Measurements from ENCODE around the gene THAP7. TPM values are rescaled to one million over a fixed set of nuclear protein-coding genes. Genes with fewer than 3 reads are reported as not detected.

The THAP7 gene
- total and polyA plus RNA-seq, 2 of the 13 experiments (the other 11 are each of a cell fraction or from before 2014, with no cell fraction given) = 13.0 to 25.5 TPM

DNA sequence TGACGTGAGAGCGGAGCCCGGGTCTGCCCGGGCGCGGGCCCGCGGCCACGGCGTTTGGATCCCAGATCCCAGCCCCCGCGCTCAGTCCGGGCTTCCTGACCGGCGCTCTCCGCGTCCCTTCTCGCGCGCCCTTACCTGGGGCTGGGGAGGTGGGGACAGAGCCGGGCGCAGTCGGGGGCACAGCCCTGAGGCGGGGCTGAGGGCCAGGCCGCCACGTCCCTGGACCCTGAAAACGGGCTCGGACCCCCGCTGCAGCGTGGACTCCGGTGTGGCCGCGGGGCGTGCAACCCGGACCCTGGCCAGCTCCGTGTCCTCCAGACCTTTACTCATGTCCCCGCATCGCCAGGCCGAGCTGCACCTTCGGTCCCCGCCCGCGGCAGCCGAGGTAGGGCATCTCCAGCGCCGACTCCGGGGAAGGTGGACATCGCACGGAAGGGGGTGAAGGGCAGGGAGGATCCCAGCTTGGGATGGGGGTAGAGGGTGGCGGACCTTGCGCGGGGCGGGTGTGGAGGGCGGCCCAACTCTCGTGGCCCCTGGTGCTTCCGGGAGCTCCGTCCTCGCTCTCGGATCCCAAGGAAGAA lies 44.7 kb downstream of the THAP7 start (continued):
- TF ChIP-seq, protein P1, sequence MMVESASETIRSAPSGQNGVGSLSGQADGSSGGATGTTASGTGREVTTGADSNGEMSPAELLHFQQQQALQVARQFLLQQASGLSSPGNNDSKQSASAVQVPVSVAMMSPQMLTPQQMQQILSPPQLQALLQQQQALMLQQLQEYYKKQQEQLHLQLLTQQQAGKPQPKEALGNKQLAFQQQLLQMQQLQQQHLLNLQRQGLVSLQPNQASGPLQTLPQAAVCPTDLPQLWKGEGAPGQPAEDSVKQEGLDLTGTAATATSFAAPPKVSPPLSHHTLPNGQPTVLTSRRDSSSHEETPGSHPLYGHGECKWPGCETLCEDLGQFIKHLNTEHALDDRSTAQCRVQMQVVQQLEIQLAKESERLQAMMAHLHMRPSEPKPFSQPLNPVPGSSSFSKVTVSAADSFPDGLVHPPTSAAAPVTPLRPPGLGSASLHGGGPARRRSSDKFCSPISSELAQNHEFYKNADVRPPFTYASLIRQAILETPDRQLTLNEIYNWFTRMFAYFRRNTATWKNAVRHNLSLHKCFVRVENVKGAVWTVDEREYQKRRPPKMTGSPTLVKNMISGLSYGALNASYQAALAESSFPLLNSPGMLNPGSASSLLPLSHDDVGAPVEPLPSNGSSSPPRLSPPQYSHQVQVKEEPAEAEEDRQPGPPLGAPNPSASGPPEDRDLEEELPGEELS (CRISPR knock-in tag; IDR thresholded peaks at IDR 0.05) = peak; percentile 38; the same call in 1 of the 2 replicates
- no peak for TF ChIP-seq ZNF883 (CRISPR knock-in tag; IDR thresholded peaks at IDR 0.05; ENCODE audit: not compliant biosample characterization)
- TF ChIP-seq SRSF1 (optimal IDR thresholded peaks at IDR 0.05; ENCODE audit: low read depth, low read length) = peak; percentile 44
- TF ChIP-seq ETV5 (CRISPR knock-in tag; IDR thresholded peaks at IDR 0.05; ENCODE audit: borderline replicate concordance) = 0 out of 2 replicates have a peak, but pooled peaks have one; percentile 10
- peak; percentile 3; the same call in 1 of the 2 replicates for TF ChIP-seq PHF20 (CRISPR knock-in tag; IDR thresholded peaks at IDR 0.05)
- TF ChIP-seq MEIS2 (CRISPR knock-in tag; IDR thresholded peaks at IDR 0.05) = 0 out of 2 replicates have a peak, but pooled peaks have one; percentile 40
- peak; percentile 64; the same call in 1 of the 2 replicates for TF ChIP-seq ZNF333 (CRISPR knock-in tag; IDR thresholded peaks at IDR 0.05; ENCODE audit: borderline replicate concordance)
- TF ChIP-seq REPIN1 (CRISPR knock-in tag; IDR thresholded peaks at IDR 0.05; ENCODE audit: borderline replicate concordance, low read depth) = peak; percentile 50; the same call in 1 of the 2 replicates
- no peak for TF ChIP-seq ZNF251 (CRISPR knock-in tag; IDR thresholded peaks at IDR 0.05)
- 0 out of 2 replicates have a peak, but pooled peaks have one; percentile 21 for TF ChIP-seq KDM3A (CRISPR knock-in tag; IDR thresholded peaks at IDR 0.05; ENCODE audit: low read depth)
- TF ChIP-seq CHD2 (IDR thresholded peaks at IDR 0.05; ENCODE audit: low read depth, low read length) = no peak
- peak; percentile 82 for TF ChIP-seq HES4 (CRISPR knock-in tag; IDR thresholded peaks at IDR 0.05; ENCODE audit: borderline replicate concordance)
- TF ChIP-seq ZNF790 (CRISPR knock-in tag; IDR thresholded peaks at IDR 0.05; ENCODE audit: borderline replicate concordance) = 0 out of 2 replicates have a peak, but pooled peaks have one; percentile 49
- peak; percentile 91 for TF ChIP-seq ZNF343 (CRISPR knock-in tag; IDR thresholded peaks at IDR 0.05)
- 0 out of 2 replicates have a peak, but pooled peaks have one; percentile 17 for TF ChIP-seq SALL2 (CRISPR knock-in tag; IDR thresholded peaks at IDR 0.05)
- peak; percentile 58; the same call in 1 of the 2 replicates for TF ChIP-seq ARNT2 (CRISPR knock-in tag; IDR thresholded peaks at IDR 0.05; ENCODE audit: low read depth)
- TF ChIP-seq ZBTB42 (CRISPR knock-in tag; IDR thresholded peaks at IDR 0.05) = 0 out of 2 replicates have a peak, but pooled peaks have one; percentile 6
- TF ChIP-seq HNRNPLL (IDR thresholded peaks at IDR 0.05; ENCODE audit: low read depth, low read length, poor library complexity, severe bottlenecking) = peak; percentile 63
- TF ChIP-seq GATA4 (IDR thresholded peaks at IDR 0.05; ENCODE audit: borderline replicate concordance, low read depth) = 0 out of 2 replicates have a peak, but pooled peaks have one; percentile 10
- TF ChIP-seq AKAP8 (CRISPR knock-in tag; IDR thresholded peaks at IDR 0.05) = peak; percentile 86
- TF ChIP-seq MTA1 (CRISPR knock-in tag; IDR thresholded peaks at IDR 0.05; ENCODE audit: borderline replicate concordance) = peak; percentile 66
- peak; percentile 28; the same call in 1 of the 2 replicates for TF ChIP-seq BRCA1 (CRISPR knock-in tag; IDR thresholded peaks at IDR 0.05)
- no peak for TF ChIP-seq HCFC1 (IDR thresholded peaks at IDR 0.05; ENCODE audit: low read depth, low read length)
- peak; percentile 51; the same call in 1 of the 2 replicates for TF ChIP-seq SAFB2 (CRISPR knock-in tag; IDR thresholded peaks at IDR 0.05; ENCODE audit: borderline replicate concordance, low read depth)
- TF ChIP-seq NCOA2 (CRISPR knock-in tag; IDR thresholded peaks at IDR 0.05) = 0 out of 2 replicates have a peak, but pooled peaks have one; percentile 20
